Frontal cortex (tissue), 1 donor: Measurements from ENCODE around the gene ACOX3. TPM values are rescaled to one million over a fixed set of nuclear protein-coding genes. Genes with fewer than 3 reads are reported as not detected.

Source experiments
- small RNA-seq: library from RNA; depleted of rRNA; stranded (forward); fragments of <200 nt; gene quantifications from one replicate; pipeline ENCODE3, GENCODE V24; 2014
- total RNA-seq: library from RNA; depleted of rRNA; stranded (reverse); fragments of >200 nt; gene quantifications from one replicate; pipeline ENCODE4 v1.2.3, GENCODE V29; 2014

The ACOX3 gene
- total RNA-seq, 1 donor from 2014 or later, result 26.1 TPM

Small RNA genes lying within 50 kb of the gene (small RNA-seq; reads per million reads assigned to genes)
- gene RNA5SP152, result 0.10 reads per million

Other genes starting within 250 kb of the ACOX3 start
- gene SH3TC1, start 241.4 kb downstream of the ACOX3 start, total RNA-seq, result 1.6 TPM
- 0.82 TPM for gene HTRA3, start 171.0 kb downstream of the ACOX3 start, total RNA-seq
- 11.8 TPM for gene TRMT44, start 54 bp upstream of the ACOX3 start, total RNA-seq
- gene GPR78, start 139.7 kb upstream of the ACOX3 start, total RNA-seq, result under 0.01 TPM
- gene CPZ, start 152.0 kb upstream of the ACOX3 start, total RNA-seq, result 2.9 TPM